G401 (cell line): ENCODE results near the gene SLC25A40. TPM values are rescaled to one million over a fixed set of nuclear protein-coding genes. Genes with fewer than 3 reads are reported as not detected.
"Not testable (repeated sequence)": the region's sequence is repeated elsewhere in the genome, so short reads cannot be mapped to it uniquely, and the experiment has no call there.

Experiments
- DNase-seq: peaks from one replicate; pipeline ENCODE4 v3.0.0-alpha.2; 2015; ENCODE audit warnings: low spot score
- in situ Hi-C: cut with HindIII; loops from 2 replicates; pipeline ENCODE4 v1.10.0; 2016; ENCODE audit warnings: low sequenced_read_pairs, mixed read lengths
- total RNA-seq: library from RNA; depleted of rRNA; stranded (reverse); fragments of >200 nt; shearing (Covaris generic); gene quantifications from 2 replicates; pipeline ENCODE4 v1.2.3, GENCODE V29; 2014

The SLC25A40 gene
- total RNA-seq, 1 experiment from 2014 or later: 20.4 TPM

DNA sequence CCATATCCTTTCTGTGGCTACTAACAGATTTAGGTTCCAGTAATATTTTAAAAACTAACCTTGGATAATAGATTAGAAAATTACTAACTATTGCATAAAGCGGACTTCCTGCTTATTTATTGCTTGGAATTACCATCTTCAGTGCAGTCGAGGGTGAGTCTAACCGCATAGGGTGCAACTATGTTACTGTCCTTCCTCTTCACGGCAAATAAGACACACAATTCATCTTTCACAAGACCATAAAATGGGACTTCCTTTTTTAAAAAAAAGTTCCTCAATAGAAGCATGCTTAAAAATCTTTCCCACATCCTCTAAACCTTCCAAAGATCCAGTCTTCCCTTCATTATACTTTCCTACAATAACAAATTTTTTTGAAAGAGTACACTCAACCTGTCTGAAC, 2.1 kb downstream of the SLC25A40 start:
- in situ Hi-C loops: no loop called here
- DNase-seq: no peak

GRCh38 chr7:87873328-87873727, 2.8 kb downstream of the SLC25A40 start:
- DNase-seq, in situ Hi-C loops: not testable (repeated sequence)

DNA sequence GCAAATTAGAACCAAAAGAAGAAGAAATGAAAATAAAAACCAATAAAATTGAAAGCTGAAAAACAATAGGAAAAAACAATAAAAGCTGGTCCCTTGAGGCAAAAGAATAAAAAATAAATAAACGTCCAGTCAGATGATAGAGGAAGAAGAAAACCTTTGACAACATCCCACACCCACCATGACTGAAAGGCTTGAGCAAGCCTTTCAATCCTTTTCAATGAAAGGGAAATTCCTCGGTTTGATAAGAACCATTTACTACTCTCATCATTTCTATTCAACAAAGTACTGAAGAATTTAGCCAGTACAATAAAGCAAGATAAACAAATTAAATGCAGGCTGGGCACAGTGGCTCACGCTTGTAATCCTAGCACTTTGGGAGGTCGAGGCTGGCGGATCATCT, 3.8 kb downstream of the SLC25A40 start:
- in situ Hi-C loops: no loop called here
- DNase-seq: no peak

- no peak for DNase-seq
- in situ Hi-C loops: no loop called here
Observed at GRCh38 chr7:87870471-87870870, 5.7 kb downstream of the SLC25A40 start.

DNA sequence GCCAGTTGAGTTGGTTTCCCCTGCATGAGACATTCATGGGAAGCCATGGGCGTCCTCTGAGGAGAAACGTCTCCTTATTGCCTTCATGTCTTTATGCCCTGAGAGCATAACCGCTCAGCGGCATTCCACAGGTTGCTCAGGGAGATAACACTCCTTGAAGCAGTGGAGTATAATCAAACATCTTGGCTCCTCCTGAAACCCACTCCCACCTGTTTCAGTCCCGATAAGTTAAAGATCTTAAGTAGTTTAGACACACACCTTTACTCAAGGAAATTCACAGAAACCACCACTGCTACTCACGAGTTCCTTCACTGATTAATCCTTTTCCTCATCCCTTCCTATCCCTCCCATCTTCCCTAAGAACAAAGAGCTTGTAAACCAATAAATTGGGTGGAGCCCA, 9.6 kb downstream of the SLC25A40 start:
- DNase-seq, in situ Hi-C loops: not testable (repeated sequence)

GRCh38 chr7:87866089-87866488, 10.1 kb downstream of the SLC25A40 start:
- in situ Hi-C loops: no loop called here
- DNase-seq: no peak

DNA sequence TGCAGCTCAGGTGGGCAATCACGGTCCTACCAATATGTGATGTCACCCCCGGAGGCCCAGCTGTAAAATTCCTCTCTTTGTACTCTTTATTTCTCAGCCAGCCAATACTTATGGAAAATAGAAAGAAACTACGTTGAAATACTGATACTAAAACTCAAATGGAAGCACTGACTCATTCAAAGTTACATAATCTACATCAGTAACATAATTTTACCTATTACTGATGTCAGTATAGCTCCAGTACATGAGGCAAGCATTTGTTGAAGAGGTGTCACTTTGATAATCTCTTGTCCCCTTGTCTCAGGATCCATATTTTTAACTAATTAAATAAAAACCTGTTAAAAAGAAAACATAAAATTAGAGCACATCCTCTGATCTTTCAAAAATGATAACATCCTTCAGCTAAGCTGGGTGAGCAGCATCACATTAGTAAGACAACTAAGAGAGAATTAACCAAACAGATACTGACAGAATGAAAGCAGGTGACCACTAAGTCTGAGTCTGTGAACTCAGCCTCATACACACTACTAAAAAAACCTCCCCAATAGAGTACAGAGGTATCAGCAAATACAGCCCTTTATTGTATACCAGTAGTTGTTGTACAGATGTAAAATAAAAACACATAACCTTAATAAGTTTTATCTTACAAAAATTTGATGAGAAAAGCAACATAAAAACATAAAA, 17.6 kb downstream of the SLC25A40 start:
- in situ Hi-C loops: no loop called here
- no peak for DNase-seq

DNA sequence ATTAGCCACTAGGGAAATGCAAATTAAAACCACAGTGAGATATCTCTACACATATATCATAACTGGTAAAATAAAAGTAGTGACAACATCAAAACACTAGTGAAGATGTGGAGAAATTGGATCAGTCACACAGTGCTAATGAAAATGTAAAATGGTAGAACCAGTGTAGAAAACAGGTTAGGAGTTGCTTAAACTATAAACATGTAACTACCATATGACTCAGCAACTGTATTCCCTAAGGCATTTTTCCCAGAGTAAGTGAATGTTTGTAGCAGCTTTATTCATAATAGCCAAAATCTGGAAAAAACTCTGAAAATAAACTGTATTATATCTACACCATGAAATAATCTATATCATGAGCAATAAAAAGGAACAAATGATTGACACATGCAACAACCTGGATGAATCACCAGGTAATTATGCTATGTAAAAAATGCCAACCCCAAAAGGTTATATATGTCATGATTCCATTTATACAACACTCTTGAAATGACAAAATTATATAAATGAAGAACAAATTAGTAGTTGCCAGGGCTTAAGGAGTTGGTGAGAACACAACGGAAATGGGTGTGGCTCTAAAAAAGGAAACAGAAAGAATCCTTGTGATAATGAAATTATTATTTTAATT, 22.8 kb downstream of the SLC25A40 start:
- in situ Hi-C loops: no loop called here
- DNase-seq: no peak

DNA sequence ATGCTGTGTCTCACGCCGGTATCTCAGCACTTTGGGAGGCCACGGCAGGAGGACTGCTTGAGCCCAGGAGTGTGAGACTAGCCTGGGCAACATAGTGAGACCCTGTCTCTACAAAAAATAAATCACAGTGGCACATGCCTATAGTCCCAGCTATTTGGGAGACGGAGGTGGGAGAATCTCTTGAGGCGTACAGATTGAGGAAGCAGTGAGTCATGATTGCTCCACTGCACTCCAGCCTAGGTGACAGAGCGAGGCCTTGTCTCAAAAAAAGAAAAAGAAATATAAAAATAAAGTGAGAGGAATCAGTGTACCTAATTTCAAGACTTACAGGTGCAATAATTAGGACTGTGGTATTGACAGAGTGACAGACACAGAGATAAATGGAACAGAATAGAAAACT, 23.9 kb downstream of the SLC25A40 start:
- in situ Hi-C loops: no loop called here
- DNase-seq: no peak

GRCh38 chr7:87850836-87851593, 25.1 kb downstream of the SLC25A40 start:
- in situ Hi-C loops: no loop called here
- DNase-seq: no peak

- no peak for DNase-seq
- in situ Hi-C loops: no loop called here
Observed at GRCh38 chr7:87837597-87837996, 38.6 kb downstream of the SLC25A40 start.

- DNase-seq: no peak
- in situ Hi-C loops: no loop called here
Observed at GRCh38 chr7:87833130-87833529, 43.0 kb downstream of the SLC25A40 start.

DNA sequence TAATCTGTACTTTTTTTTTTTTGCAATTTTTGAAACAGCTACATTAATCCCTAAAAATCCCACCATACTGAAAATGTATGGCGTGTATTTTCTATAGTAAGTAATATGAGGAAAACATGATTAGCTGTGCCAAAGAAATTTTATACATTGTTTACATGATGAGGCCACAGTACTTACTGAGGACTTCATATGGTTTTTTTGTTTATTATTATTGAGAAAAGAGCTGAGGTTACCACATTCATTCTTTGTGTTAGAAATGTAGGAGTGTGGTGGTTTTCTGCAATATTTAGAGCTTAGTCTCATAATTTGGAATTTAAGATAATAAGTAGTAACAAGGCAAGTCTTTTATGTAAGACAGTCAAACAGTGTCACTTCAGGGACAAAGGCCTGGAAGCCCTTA, 45.1 kb downstream of the SLC25A40 start:
- in situ Hi-C loops: no loop called here

DNA sequence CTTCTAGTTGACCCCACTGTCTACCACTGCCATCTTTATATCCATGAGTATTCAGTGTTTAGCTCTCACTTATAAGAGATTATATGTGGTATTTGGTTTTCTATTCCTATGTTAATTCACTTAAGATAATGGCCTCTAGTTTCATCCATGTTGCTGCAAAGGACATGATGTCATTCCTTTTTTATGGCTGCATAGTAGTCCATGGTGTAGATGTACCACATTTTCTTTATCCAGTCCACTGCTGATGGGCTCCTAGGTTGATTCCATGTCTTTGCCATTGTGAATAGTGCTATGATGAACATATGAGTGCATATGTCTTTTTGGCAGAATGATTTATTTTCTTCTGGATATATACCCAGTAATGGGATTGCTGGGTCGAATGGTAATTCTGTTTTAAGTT, 47.8 kb downstream of the SLC25A40 start:
- DNase-seq, in situ Hi-C loops: not testable (repeated sequence)

More for the DNA sequence above, 45.1 kb downstream of the SLC25A40 start:
- no peak for DNase-seq

GRCh38 chr7:87825369-87825768, 50.8 kb downstream of the SLC25A40 start:
- DNase-seq, in situ Hi-C loops: not testable (repeated sequence)

DNA sequence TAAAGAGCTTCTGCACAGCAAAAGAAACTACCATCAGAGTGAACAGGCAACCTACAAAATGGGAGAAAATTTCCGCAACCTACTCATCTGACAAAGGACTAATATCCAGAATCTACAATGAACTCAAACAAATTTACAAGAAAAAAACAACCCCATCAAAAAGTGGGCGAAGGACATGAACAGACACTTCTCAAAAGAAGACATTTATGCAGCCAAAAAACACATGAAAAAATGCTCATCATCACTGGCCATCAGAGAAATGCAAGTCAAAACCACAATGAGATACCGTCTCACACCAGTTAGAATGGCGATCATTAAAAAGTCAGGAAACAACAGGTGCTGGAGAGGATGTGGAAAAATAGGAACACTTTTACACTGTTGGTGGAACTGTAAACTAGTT, 54.1 kb downstream of the SLC25A40 start:
- in situ Hi-C loops, DNase-seq: not testable (repeated sequence)

GRCh38 chr7:87818336-87818735, 57.8 kb downstream of the SLC25A40 start:
- no peak for DNase-seq
- in situ Hi-C loops: no loop called here

- in situ Hi-C loops: no loop called here
- no peak for DNase-seq
Observed at GRCh38 chr7:87816389-87816788, 59.8 kb downstream of the SLC25A40 start.

- no peak for DNase-seq
- in situ Hi-C loops: no loop called here
Observed at GRCh38 chr7:87810726-87811125, 65.4 kb downstream of the SLC25A40 start.

GRCh38 chr7:87810130-87810529, 66.0 kb downstream of the SLC25A40 start:
- DNase-seq: no peak
- in situ Hi-C loops: no loop called here
